Fibroblast of the aortic adventitia (primary cell): ENCODE data around the gene PEBP1. TPM values are rescaled to one million over a fixed set of nuclear protein-coding genes. Genes with fewer than 3 reads are reported as not detected.
A peak's percentile ranks its signal among the peaks of the same experiment; 100 is the strongest.

ENCODE experiments used
- DNase-seq: peaks from one replicate; pipeline ENCODE4 v3.0.0-alpha.2; 2010; ENCODE audit warnings: low read depth
- H3K4me3 ChIP-seq: 2 replicates; pipeline ENCODE4 v1.5.1; 2011; ENCODE audit warnings: low read depth, mild to moderate bottlenecking, control low read depth, low read length, moderate library complexity
- CTCF ChIP-seq: IDR thresholded peaks from 2 replicates; pipeline ENCODE4 v1.5.1; 2011; ENCODE audit warnings: mild to moderate bottlenecking, low read length, control low read depth, inconsistent platforms; ENCODE audit not compliant: insufficient read depth
- total RNA-seq: library from RNA; depleted of rRNA; stranded (reverse); fragments of >200 nt; gene quantifications from 2 replicates; pipeline ENCODE4 v1.2.3, GENCODE V29; 2012; ENCODE audit warnings: low replicate concordance

The PEBP1 gene
- total RNA-seq, 1 donor: 163 TPM

- no peak overlapping the region for H3K4me3 ChIP-seq
- DNase-seq: no peak
- no peak for TF ChIP-seq CTCF
These were observed 31.0 kb downstream of the PEBP1 start for GRCh38 chr12:118166946-118167345.

- no peak for DNase-seq
- H3K4me3 ChIP-seq: no peak overlapping the region
- no peak for TF ChIP-seq CTCF
These were observed 40.0 kb downstream of the PEBP1 start for GRCh38 chr12:118175823-118176447.

- no peak for DNase-seq
- no peak overlapping the region for H3K4me3 ChIP-seq
- TF ChIP-seq CTCF: no peak
These were observed 47.2 kb downstream of the PEBP1 start for GRCh38 chr12:118183155-118183554.

- peak; percentile 31 for DNase-seq
- TF ChIP-seq CTCF: no peak
- H3K4me3 ChIP-seq: no peak overlapping the region
These were observed 47.8 kb downstream of the PEBP1 start for GRCh38 chr12:118183711-118184110.

- no peak overlapping the region for H3K4me3 ChIP-seq
- DNase-seq: no peak
- TF ChIP-seq CTCF: no peak
These were observed 49.9 kb downstream of the PEBP1 start for GRCh38 chr12:118185602-118186397.

- DNase-seq: peak; percentile 45
- no peak for TF ChIP-seq CTCF
- H3K4me3 ChIP-seq: peak overlapping the region; percentile 71
These were observed 52.0 kb downstream of the PEBP1 start for GRCh38 chr12:118187751-118188435.
